HCT116 (cell line): Measurements from ENCODE around the gene GPRC5D. TPM values are rescaled to one million over a fixed set of nuclear protein-coding genes. Genes with fewer than 3 reads are reported as not detected.

Experiments used
- ATAC-seq: fragments of 200-7000 bp; cut with Tn5 transposase; 2 replicates; pipeline ENCODE4 v1.9.1; 2020; ENCODE audit warnings: mild to moderate bottlenecking, moderate library complexity
- BruUV-seq: library from RNA; stranded (reverse); fragments of 400-500 nt; replicated peaks from 2 replicates; lab custom pipeline; 2021; lab: Mats Ljungman, UMichigan
- CTCF ChIA-PET: fragments of 300-600 bp; sonication (Branson Sonifier 250); formaldehyde crosslinking; loops from one replicate; lab custom pipeline; 2021; ENCODE audit warnings: antibody characterized with exemption; lab: Charles Lee
- POLR2A ChIA-PET: fragments of 300-600, 350-600 bp; sonication (Branson Sonifier 250); formaldehyde crosslinking; loops from one replicate; lab custom pipeline; 2021; ENCODE audit warnings: antibody characterized with exemption; lab: Charles Lee
- RAD21 ChIA-PET, 2 experiments: fragments of 300-600 bp; sonication (Branson Sonifier 250); formaldehyde crosslinking; loops; one replicate each; lab custom pipeline; 2023; ENCODE audit warnings: low total read pairs in 2 of 2; ENCODE audit not compliant: uncharacterized antibody in 2 of 2, unreplicated experiment in 2 of 2, low non-redundant PET in 1 of 2; lab: Charles Lee
- DNase-seq: peaks from one replicate; pipeline ENCODE4 v3.0.0-alpha.2; 2010; ENCODE audit warnings: low read depth, low spot score
- H2AFZ ChIP-seq: fragments of 200-600 bp; shearing (Covaris generic), sonication (generic); 2 replicates; pipeline ENCODE4 v1.6.1; 2017; ENCODE audit warnings: low read depth, mixed run types, mixed read lengths, antibody characterized with exemption, low read length; ENCODE audit not compliant: poor library complexity, severe bottlenecking
- H3K27ac ChIP-seq: 2 replicates; pipeline ENCODE4 v1.5.1; 2012; ENCODE audit warnings: low read depth, low read length
- H3K27me3 ChIP-seq: fragments of 200-600 bp; sonication (generic); 2 replicates; pipeline ENCODE4 v1.6.1; 2016; ENCODE audit warnings: mixed run types, low read length, mixed read lengths; ENCODE audit not compliant: insufficient read depth
- H3K36me3 ChIP-seq, 2 experiments: fragments of 200-500 bp in 1 of 2; fragments of 200-600 bp in 1 of 2; sonication (Bioruptor generic) in 1 of 2; sonication (generic) in 1 of 2; 2 replicates each; pipeline versions ENCODE4 v1.5.1 to v1.6.1; 2014 to 2016; ENCODE audit warnings: low read length in 2 of 2, inconsistent platforms in 1 of 2, mixed read lengths in 1 of 2, mixed run types in 1 of 2; ENCODE audit not compliant: insufficient read depth in 2 of 2, control insufficient read depth in 1 of 2
- H3K4me1 ChIP-seq, 2 experiments: fragments of 200-600 bp in 1 of 2; sonication (generic) in 1 of 2; 2 replicates each; pipeline versions ENCODE4 v1.5.1 to v1.6.1; 2012 to 2017; ENCODE audit warnings: low read length in 2 of 2, inconsistent platforms in 1 of 2, mild to moderate bottlenecking in 1 of 2, mixed read lengths in 1 of 2, mixed run types in 1 of 2, moderate library complexity in 1 of 2; ENCODE audit not compliant: insufficient read depth in 2 of 2, control insufficient read depth in 1 of 2
- H3K4me2 ChIP-seq: fragments of 200-600 bp; sonication (generic); 2 replicates; pipeline ENCODE4 v1.6.1; 2017; ENCODE audit warnings: mixed run types, low read length, mixed read lengths
- H3K4me3 ChIP-seq, 2 experiments: fragments of 200-600 bp in 1 of 2; sonication (generic) in 1 of 2; replicated peaks in 1 of 2; 2 replicates each; pipeline ENCODE4 v1.5.1; 2011 to 2016; ENCODE audit warnings: low read length in 2 of 2, control low read depth in 1 of 2, low read depth in 1 of 2, mild to moderate bottlenecking in 1 of 2, mixed read lengths in 1 of 2, mixed run types in 1 of 2
- H3K79me2 ChIP-seq: fragments of 200-600 bp; sonication (generic); 2 replicates; pipeline ENCODE4 v1.6.1; 2017; ENCODE audit warnings: mild to moderate bottlenecking, mixed run types, low read length, moderate library complexity, mixed read lengths; ENCODE audit not compliant: insufficient read depth
- H3K9ac ChIP-seq: fragments of 200-600 bp; sonication (generic); 2 replicates; pipeline ENCODE4 v1.6.1; 2016; ENCODE audit warnings: low read length, mixed read lengths
- H3K9me2 ChIP-seq: fragments of 200-600 bp; sonication (generic), shearing (Covaris generic); 2 replicates; pipeline ENCODE4 v1.6.1; 2017; ENCODE audit warnings: mixed run types, mild to moderate bottlenecking, moderate library complexity; ENCODE audit not compliant: insufficient read depth
- H3K9me3 ChIP-seq, 2 experiments: fragments of 200-500 bp in 1 of 2; fragments of 200-600 bp in 1 of 2; sonication (Bioruptor generic) in 1 of 2; sonication (generic) in 1 of 2; 2 replicates each; pipeline ENCODE4 v1.6.1; 2014 to 2017; ENCODE audit warnings: low read length in 2 of 2, mixed read lengths in 2 of 2, inconsistent platforms in 1 of 2, low read depth in 1 of 2, mild to moderate bottlenecking in 1 of 2, mixed run types in 1 of 2, moderate library complexity in 1 of 2; ENCODE audit not compliant: control insufficient read depth in 1 of 2, insufficient read depth in 1 of 2
- H4K20me1 ChIP-seq: fragments of 200-600 bp; sonication (generic), shearing (Covaris generic); 2 replicates; pipeline ENCODE4 v1.6.1; 2017; ENCODE audit warnings: mixed run types, mild to moderate bottlenecking, moderate library complexity; ENCODE audit not compliant: insufficient read depth
- ATF3 ChIP-seq: IDR thresholded peaks from 2 replicates; pipeline ENCODE4 v1.6.1; 2012
- CBX3 ChIP-seq: IDR thresholded peaks from 2 replicates; pipeline ENCODE4 v1.6.1; 2012; ENCODE audit warnings: low read depth
- CTCF ChIP-seq, 3 experiments: fragments of 200-600 bp in 1 of 3; sonication (generic) in 1 of 3; IDR thresholded peaks in 2 of 3; conservative IDR thresholded peaks in 1 of 3; 2 replicates each; pipeline ENCODE4 v1.5.1; 2012 to 2017; ENCODE audit warnings: low read depth in 2 of 3, low read length in 2 of 3, antibody characterized with exemption in 1 of 3, borderline replicate concordance in 1 of 3, control low read depth in 1 of 3, mild to moderate bottlenecking in 1 of 3, mixed read lengths in 1 of 3, mixed run types in 1 of 3, moderate library complexity in 1 of 3; ENCODE audit not compliant: insufficient read depth in 1 of 3
- FOSL1 ChIP-seq: IDR thresholded peaks from 2 replicates; pipeline ENCODE4 v1.6.1; 2012; ENCODE audit warnings: low read depth
- JUND ChIP-seq: IDR thresholded peaks from 2 replicates; pipeline ENCODE4 v1.6.1; 2012
- POLR2AphosphoS5 ChIP-seq: IDR thresholded peaks from 2 replicates; pipeline ENCODE4 v1.6.1; 2011; ENCODE audit warnings: mild to moderate bottlenecking, low read depth, low read length, moderate library complexity
- SIN3A ChIP-seq: IDR thresholded peaks from 2 replicates; pipeline ENCODE4 v1.6.1; 2012; ENCODE audit warnings: low read depth
- TCF7L2 ChIP-seq: IDR thresholded peaks from 2 replicates; pipeline ENCODE4 v1.7.0; 2011; ENCODE audit warnings: borderline replicate concordance, inconsistent platforms; ENCODE audit not compliant: insufficient read depth, insufficient read length; ENCODE audit errors: extremely low read depth
- ZBTB33 ChIP-seq: IDR thresholded peaks from 2 replicates; pipeline ENCODE4 v1.6.1; 2011; ENCODE audit warnings: mild to moderate bottlenecking, low read length, moderate library complexity; ENCODE audit not compliant: insufficient replicate concordance; ENCODE audit errors: extremely low read depth
- intact Hi-C: fragments of 100-400 bp; cut with micrococcal nuclease; formaldehyde crosslinking; loops from 2 replicates; pipeline ENCODE4 v1.10.0; 2022
- total RNA-seq: library from RNA; stranded (reverse); gene quantifications from one replicate; pipeline ENCODE4 v1.2.1, GENCODE V29; 2021; ENCODE audit not compliant: unreplicated experiment
- TF ChIP-seq, protein P1 (sequence below): IDR thresholded peaks from 2 replicates; pipeline ENCODE4 v1.6.1; 2012; ENCODE audit warnings: low read depth

GPRC5D gene
- total RNA-seq, 1 experiment from 2014 or later, result not detected

DNA sequence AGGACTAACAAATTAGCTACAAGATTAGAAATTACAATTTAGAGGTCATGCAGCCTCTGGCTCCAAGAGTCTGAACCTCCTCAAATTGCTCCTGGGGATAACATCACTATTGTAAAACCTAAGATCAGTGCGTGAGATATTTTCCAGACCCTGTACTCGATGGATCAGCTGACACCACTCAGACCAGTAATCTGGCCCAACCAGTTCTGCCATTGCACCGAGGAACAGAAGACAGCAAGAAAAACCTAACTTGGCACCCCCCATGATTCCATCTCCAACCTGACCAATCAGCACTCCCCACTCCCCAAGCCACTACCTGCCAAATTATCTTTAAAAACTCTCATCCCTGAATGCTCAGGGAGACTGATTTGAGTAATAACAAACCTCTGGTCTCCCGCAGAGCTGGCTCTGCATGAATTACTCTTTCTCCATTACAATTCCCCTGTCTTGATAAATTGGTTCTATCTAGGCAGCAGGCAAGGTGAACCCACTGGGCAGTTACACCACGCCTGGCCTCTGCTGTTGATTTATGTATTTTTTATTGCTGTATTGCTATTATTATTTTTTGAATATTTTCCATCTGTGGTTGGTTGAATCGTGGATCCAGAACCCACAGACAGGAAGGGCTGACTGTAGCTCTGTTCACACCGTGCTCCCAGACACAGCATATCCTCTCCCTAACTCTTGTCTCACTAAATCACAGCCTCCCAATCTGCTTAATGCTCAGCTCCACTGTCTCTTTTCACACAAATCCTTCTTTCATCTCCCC is 38.9 kb upstream of the GPRC5D start:
- no peak for DNase-seq
- Histone ChIP-seq H3K27me3 (no peaks in the 10 kb centered on the region), H3K79me2 (peaks cover 2% of the 10 kb centered on the region; the same call in 1 of the 2 replicates), H3K9me2 (no peaks in the 10 kb centered on the region), H3K36me3 (peaks cover 8 to 13% of the 10 kb centered on the region in 2 experiments; a peak in 3 of 4 replicates), H2AFZ (no peak overlapping the region), H3K4me1 (no peaks in the 10 kb centered on the region; a peak in 1 of 4 replicates), H3K4me2 (no peak overlapping the region), H3K9ac (no peak overlapping the region), H3K9me3 (no peaks in the 10 kb centered on the region), H3K27ac (no peak overlapping the region), H3K4me3 (no peak overlapping the region), H4K20me1 (no peaks in the 10 kb centered on the region)
- BruUV-seq, result no TSS peak
- ChIA-PET POLR2A (no interaction called here), CTCF (no interaction called here), RAD21 (no interaction called here)
- no peak for ATAC-seq
- intact Hi-C loops, result no loop called here
- no peak for TF ChIP-seq SIN3A
- TF ChIP-seq, protein P1, sequence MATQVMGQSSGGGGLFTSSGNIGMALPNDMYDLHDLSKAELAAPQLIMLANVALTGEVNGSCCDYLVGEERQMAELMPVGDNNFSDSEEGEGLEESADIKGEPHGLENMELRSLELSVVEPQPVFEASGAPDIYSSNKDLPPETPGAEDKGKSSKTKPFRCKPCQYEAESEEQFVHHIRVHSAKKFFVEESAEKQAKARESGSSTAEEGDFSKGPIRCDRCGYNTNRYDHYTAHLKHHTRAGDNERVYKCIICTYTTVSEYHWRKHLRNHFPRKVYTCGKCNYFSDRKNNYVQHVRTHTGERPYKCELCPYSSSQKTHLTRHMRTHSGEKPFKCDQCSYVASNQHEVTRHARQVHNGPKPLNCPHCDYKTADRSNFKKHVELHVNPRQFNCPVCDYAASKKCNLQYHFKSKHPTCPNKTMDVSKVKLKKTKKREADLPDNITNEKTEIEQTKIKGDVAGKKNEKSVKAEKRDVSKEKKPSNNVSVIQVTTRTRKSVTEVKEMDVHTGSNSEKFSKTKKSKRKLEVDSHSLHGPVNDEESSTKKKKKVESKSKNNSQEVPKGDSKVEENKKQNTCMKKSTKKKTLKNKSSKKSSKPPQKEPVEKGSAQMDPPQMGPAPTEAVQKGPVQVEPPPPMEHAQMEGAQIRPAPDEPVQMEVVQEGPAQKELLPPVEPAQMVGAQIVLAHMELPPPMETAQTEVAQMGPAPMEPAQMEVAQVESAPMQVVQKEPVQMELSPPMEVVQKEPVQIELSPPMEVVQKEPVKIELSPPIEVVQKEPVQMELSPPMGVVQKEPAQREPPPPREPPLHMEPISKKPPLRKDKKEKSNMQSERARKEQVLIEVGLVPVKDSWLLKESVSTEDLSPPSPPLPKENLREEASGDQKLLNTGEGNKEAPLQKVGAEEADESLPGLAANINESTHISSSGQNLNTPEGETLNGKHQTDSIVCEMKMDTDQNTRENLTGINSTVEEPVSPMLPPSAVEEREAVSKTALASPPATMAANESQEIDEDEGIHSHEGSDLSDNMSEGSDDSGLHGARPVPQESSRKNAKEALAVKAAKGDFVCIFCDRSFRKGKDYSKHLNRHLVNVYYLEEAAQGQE, result no peak
- TF ChIP-seq TCF7L2, result no peak
- no peak for TF ChIP-seq JUND
- no peak for TF ChIP-seq FOSL1
- no peak for TF ChIP-seq CBX3
- TF ChIP-seq ATF3, result no peak
- no peak for TF ChIP-seq CTCF (IDR thresholded peaks at IDR 0.05 in 2 of 3, conservative IDR thresholded peaks at IDR 0.05 in 1 of 3; ENCODE audit: borderline replicate concordance in 1 of 3, insufficient read depth in 1 of 3, low read depth in 2 of 3, low read length in 2 of 3)
- no peak for TF ChIP-seq POLR2AphosphoS5
- TF ChIP-seq ZBTB33, result no peak
